ENCODE measurements around the gene ABCA4. TPM values are rescaled to one million over a fixed set of nuclear protein-coding genes. Genes with fewer than 3 reads are reported as not detected.
A peak's percentile ranks its signal among the peaks of the same experiment; 100 is the strongest.

The ABCA4 gene
- total RNA-seq, 1 experiment from 2014 or later: not detected

- H3K4me1 ChIP-seq (ENCODE audit: low read length): no peaks in the 10 kb centered on the region
- no peak overlapping the region for H3K9ac ChIP-seq (ENCODE audit: low read length)
- H3K36me3 ChIP-seq (ENCODE audit: insufficient read depth, low read length): no peaks in the 10 kb centered on the region
- H3K4me3 ChIP-seq (ENCODE audit: low read length): no peak overlapping the region
- H3K4me2 ChIP-seq (ENCODE audit: low read depth, low read length, poor library complexity, severe bottlenecking): no peak overlapping the region
- no peaks in the 10 kb centered on the region for H3K27me3 ChIP-seq (ENCODE audit: low read length)
- no peaks in the 10 kb centered on the region for H3K79me2 ChIP-seq (ENCODE audit: low read length)
- no peak overlapping the region for H3K27ac ChIP-seq (ENCODE audit: low read length)
- H3K9me3 ChIP-seq (ENCODE audit: low read length): no peaks in the 10 kb centered on the region
- H2AFZ ChIP-seq (ENCODE audit: low read length): no peak overlapping the region
- no peak for DNase-seq
- no peaks in the 10 kb centered on the region for H4K20me1 ChIP-seq (ENCODE audit: insufficient read depth, low read depth, low read length)
- H3K9me2 ChIP-seq (replicated peaks; ENCODE audit: insufficient read depth, low read length): no peaks in the 10 kb centered on the region
Measured at GRCh38 chr1:94042388-94042787, 78.6 kb downstream of the ABCA4 start.

DNA sequence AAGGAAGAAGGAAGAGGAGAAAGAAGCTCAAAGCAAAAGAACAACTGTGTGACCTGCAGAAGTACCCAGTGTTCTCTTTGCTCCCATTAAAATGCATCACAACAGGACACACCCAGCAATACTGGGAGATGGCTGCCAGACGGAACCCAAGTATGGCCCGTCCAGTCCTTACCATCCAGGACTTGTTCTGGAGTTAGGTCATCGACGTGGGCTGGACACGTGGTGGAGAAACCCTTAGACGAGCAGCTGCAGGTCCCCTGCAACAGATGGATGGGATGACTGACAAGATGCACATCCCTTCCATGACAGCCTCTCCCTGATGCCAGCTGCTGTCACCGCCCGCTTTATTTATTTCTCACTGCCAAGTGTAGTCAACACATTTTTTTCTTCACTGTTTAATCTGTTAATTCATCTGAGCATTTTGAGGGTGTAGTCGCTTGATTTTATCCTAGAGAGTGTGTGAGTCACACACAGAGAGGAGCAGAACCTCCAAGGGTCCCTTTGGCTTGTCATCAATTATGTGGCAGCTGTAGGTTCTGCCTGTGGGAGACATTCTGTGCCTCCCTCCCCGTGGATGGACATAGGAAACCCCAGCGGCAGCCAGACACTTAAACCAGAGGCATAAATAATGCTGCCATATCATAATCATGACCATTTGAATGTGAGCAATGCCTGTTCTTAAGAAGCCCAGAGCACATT is 80.9 kb downstream of the ABCA4 start:
- H3K4me2 ChIP-seq (ENCODE audit: low read depth, low read length, poor library complexity, severe bottlenecking): no peak overlapping the region
- H3K9me3 ChIP-seq (ENCODE audit: low read length): no peaks in the 10 kb centered on the region

DNA sequence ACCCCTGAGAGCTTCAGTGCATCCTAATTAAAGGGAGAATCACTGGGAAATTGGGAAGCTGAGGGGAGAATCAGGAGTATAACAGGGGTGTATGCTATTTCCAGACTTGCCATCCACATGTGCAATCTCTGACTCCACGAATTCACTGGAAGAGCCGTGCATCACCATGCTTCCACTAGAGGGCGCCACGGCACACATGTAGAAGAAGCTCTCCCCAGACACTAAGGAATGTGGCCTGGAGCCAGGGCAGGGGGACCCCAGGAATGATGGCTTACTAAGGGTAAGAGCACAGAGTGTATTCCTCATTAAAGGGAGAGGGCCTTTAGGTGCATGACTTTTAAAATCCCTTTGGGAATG is 81.5 kb downstream of the ABCA4 start:
- H2AFZ ChIP-seq (ENCODE audit: low read length): no peak overlapping the region
- no peaks in the 10 kb centered on the region for H3K36me3 ChIP-seq (ENCODE audit: insufficient read depth, low read length)
- H3K27ac ChIP-seq (ENCODE audit: low read length): no peak overlapping the region
- no peaks in the 10 kb centered on the region for H3K9me2 ChIP-seq (replicated peaks; ENCODE audit: insufficient read depth, low read length)
- H3K27me3 ChIP-seq (ENCODE audit: low read length): no peaks in the 10 kb centered on the region
- no peak overlapping the region for H3K9ac ChIP-seq (ENCODE audit: low read length)
- H3K79me2 ChIP-seq (ENCODE audit: low read length): no peaks in the 10 kb centered on the region
- no peak overlapping the region for H3K4me2 ChIP-seq (ENCODE audit: low read depth, low read length, poor library complexity, severe bottlenecking)
- peaks cover 6% of the 10 kb centered on the region for H3K4me1 ChIP-seq (ENCODE audit: low read length)
- no peak overlapping the region for H3K4me3 ChIP-seq (ENCODE audit: low read length)
- peak; percentile 82 for DNase-seq
- no peaks in the 10 kb centered on the region for H4K20me1 ChIP-seq (ENCODE audit: insufficient read depth, low read depth, low read length)
- H3K9me3 ChIP-seq (ENCODE audit: low read length): no peaks in the 10 kb centered on the region

More for the DNA sequence above, 80.9 kb downstream of the ABCA4 start:
- H3K27ac ChIP-seq (ENCODE audit: low read length): no peak overlapping the region
- no peak overlapping the region for H3K4me3 ChIP-seq (ENCODE audit: low read length)
- no peaks in the 10 kb centered on the region for H4K20me1 ChIP-seq (ENCODE audit: insufficient read depth, low read depth, low read length)
- no peak overlapping the region for H3K9ac ChIP-seq (ENCODE audit: low read length)
- H3K36me3 ChIP-seq (ENCODE audit: insufficient read depth, low read length): no peaks in the 10 kb centered on the region
- peaks cover 6% of the 10 kb centered on the region for H3K4me1 ChIP-seq (ENCODE audit: low read length)
- H3K79me2 ChIP-seq (ENCODE audit: low read length): no peaks in the 10 kb centered on the region
- H2AFZ ChIP-seq (ENCODE audit: low read length): no peak overlapping the region
- no peaks in the 10 kb centered on the region for H3K9me2 ChIP-seq (replicated peaks; ENCODE audit: insufficient read depth, low read length)
- H3K27me3 ChIP-seq (ENCODE audit: low read length): no peaks in the 10 kb centered on the region
- no peak for DNase-seq

DNA sequence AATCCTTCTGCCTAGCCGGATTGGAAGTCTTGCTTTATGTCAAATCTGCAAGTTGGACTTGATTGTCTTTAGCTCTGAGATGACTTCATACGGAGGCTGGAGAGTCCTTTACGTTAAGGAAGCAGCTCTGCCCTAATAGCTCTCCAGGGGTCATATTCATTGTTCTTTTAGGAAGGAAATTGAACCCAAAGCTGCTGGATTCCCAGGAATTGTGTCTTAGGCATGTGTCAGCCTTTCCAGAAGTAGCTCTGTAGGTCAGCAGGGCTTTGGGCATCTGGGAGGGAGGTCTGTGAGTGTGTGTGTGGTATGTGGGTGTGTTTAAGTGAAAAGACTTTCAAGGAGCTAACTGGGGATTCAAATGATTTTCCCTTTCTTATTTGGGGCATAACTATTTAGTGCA is 82.4 kb downstream of the ABCA4 start:
- H3K36me3 ChIP-seq (ENCODE audit: insufficient read depth, low read length): no peaks in the 10 kb centered on the region
- no peak overlapping the region for H2AFZ ChIP-seq (ENCODE audit: low read length)
- H3K4me3 ChIP-seq (ENCODE audit: low read length): no peak overlapping the region
- no peak overlapping the region for H3K4me2 ChIP-seq (ENCODE audit: low read depth, low read length, poor library complexity, severe bottlenecking)
- peaks cover 6% of the 10 kb centered on the region for H3K4me1 ChIP-seq (ENCODE audit: low read length)
- no peaks in the 10 kb centered on the region for H3K9me3 ChIP-seq (ENCODE audit: low read length)
- H3K9ac ChIP-seq (ENCODE audit: low read length): no peak overlapping the region
- H3K27me3 ChIP-seq (ENCODE audit: low read length): no peaks in the 10 kb centered on the region
- DNase-seq: no peak
- H3K9me2 ChIP-seq (replicated peaks; ENCODE audit: insufficient read depth, low read length): no peaks in the 10 kb centered on the region
- no peak overlapping the region for H3K27ac ChIP-seq (ENCODE audit: low read length)
- no peaks in the 10 kb centered on the region for H4K20me1 ChIP-seq (ENCODE audit: insufficient read depth, low read depth, low read length)
- no peaks in the 10 kb centered on the region for H3K79me2 ChIP-seq (ENCODE audit: low read length)

GRCh38 chr1:94037392-94038229 is 83.3 kb downstream of the ABCA4 start:
- Histone ChIP-seq H3K4me2 (ENCODE audit: low read depth, low read length, poor library complexity, severe bottlenecking) (no peak overlapping the region), H3K9me3 (ENCODE audit: low read length) (no peaks in the 10 kb centered on the region), H3K27me3 (ENCODE audit: low read length) (no peaks in the 10 kb centered on the region), H3K27ac (ENCODE audit: low read length) (no peak overlapping the region), H3K79me2 (ENCODE audit: low read length) (no peaks in the 10 kb centered on the region), H3K9me2 (replicated peaks; ENCODE audit: insufficient read depth, low read length) (no peaks in the 10 kb centered on the region), H3K9ac (ENCODE audit: low read length) (no peak overlapping the region), H4K20me1 (ENCODE audit: insufficient read depth, low read depth, low read length) (no peaks in the 10 kb centered on the region), H3K4me1 (ENCODE audit: low read length) (peaks cover 6% of the 10 kb centered on the region), H3K36me3 (ENCODE audit: insufficient read depth, low read length) (no peaks in the 10 kb centered on the region), H2AFZ (ENCODE audit: low read length) (no peak overlapping the region), H3K4me3 (ENCODE audit: low read length) (no peak overlapping the region)
- no peak for DNase-seq

DNA sequence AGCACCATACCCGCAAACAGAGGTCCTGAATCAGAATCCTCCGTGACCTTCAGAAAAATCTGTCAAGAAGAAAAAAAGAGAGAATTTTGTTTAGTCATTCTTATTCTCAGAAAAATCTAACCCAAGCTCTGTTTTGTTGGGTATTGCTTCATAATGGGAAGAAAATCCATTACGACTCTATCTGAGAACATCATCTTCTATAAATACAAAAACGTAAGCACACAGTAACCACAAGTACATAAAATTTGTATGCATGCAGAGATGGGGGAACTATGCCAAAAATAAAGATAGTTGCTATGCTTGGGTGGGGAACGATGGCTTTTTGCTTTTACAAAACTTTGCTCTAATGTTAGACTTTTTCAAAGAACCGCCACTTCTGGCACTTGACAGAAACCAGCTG is 84.2 kb downstream of the ABCA4 start:
- Histone ChIP-seq H3K36me3 (ENCODE audit: insufficient read depth, low read length) (no peaks in the 10 kb centered on the region), H3K9me3 (ENCODE audit: low read length) (no peaks in the 10 kb centered on the region)

GRCh38 chr1:94033849-94034248 is 87.1 kb downstream of the ABCA4 start:
- no peak overlapping the region for H3K4me2 ChIP-seq (ENCODE audit: low read depth, low read length, poor library complexity, severe bottlenecking)
- H3K9me3 ChIP-seq (ENCODE audit: low read length): no peaks in the 10 kb centered on the region
- no peak overlapping the region for H3K4me3 ChIP-seq (ENCODE audit: low read length)
- DNase-seq: no peak
- H2AFZ ChIP-seq (ENCODE audit: low read length): no peak overlapping the region
- H3K27me3 ChIP-seq (ENCODE audit: low read length): no peaks in the 10 kb centered on the region
- H3K36me3 ChIP-seq (ENCODE audit: insufficient read depth, low read length): no peaks in the 10 kb centered on the region
- H3K79me2 ChIP-seq (ENCODE audit: low read length): no peaks in the 10 kb centered on the region
- peaks cover 6% of the 10 kb centered on the region for H3K4me1 ChIP-seq (ENCODE audit: low read length)
- no peaks in the 10 kb centered on the region for H3K9me2 ChIP-seq (replicated peaks; ENCODE audit: insufficient read depth, low read length)
- no peaks in the 10 kb centered on the region for H4K20me1 ChIP-seq (ENCODE audit: insufficient read depth, low read depth, low read length)
- H3K27ac ChIP-seq (ENCODE audit: low read length): no peak overlapping the region
- H3K9ac ChIP-seq (ENCODE audit: low read length): no peak overlapping the region

More for the DNA sequence above, 84.2 kb downstream of the ABCA4 start:
- no peak for DNase-seq
- H2AFZ ChIP-seq (ENCODE audit: low read length): no peak overlapping the region
- H4K20me1 ChIP-seq (ENCODE audit: insufficient read depth, low read depth, low read length): no peaks in the 10 kb centered on the region
- H3K9ac ChIP-seq (ENCODE audit: low read length): no peak overlapping the region
- H3K27me3 ChIP-seq (ENCODE audit: low read length): no peaks in the 10 kb centered on the region
- H3K4me2 ChIP-seq (ENCODE audit: low read depth, low read length, poor library complexity, severe bottlenecking): no peak overlapping the region
- no peak overlapping the region for H3K4me3 ChIP-seq (ENCODE audit: low read length)
- H3K27ac ChIP-seq (ENCODE audit: low read length): no peak overlapping the region
- H3K9me2 ChIP-seq (replicated peaks; ENCODE audit: insufficient read depth, low read length): no peaks in the 10 kb centered on the region
- H3K79me2 ChIP-seq (ENCODE audit: low read length): no peaks in the 10 kb centered on the region
- H3K4me1 ChIP-seq (ENCODE audit: low read length): peaks cover 6% of the 10 kb centered on the region

- Histone ChIP-seq H3K9me2 (replicated peaks; ENCODE audit: insufficient read depth, low read length) (no peaks in the 10 kb centered on the region), H4K20me1 (ENCODE audit: insufficient read depth, low read depth, low read length) (no peaks in the 10 kb centered on the region), H3K27me3 (ENCODE audit: low read length) (no peaks in the 10 kb centered on the region), H3K4me1 (ENCODE audit: low read length) (peaks cover 6% of the 10 kb centered on the region), H3K4me2 (ENCODE audit: low read depth, low read length, poor library complexity, severe bottlenecking) (no peak overlapping the region), H3K27ac (ENCODE audit: low read length) (no peak overlapping the region), H3K36me3 (ENCODE audit: insufficient read depth, low read length) (no peaks in the 10 kb centered on the region), H3K4me3 (ENCODE audit: low read length) (no peak overlapping the region), H3K9me3 (ENCODE audit: low read length) (no peaks in the 10 kb centered on the region), H3K9ac (ENCODE audit: low read length) (no peak overlapping the region), H3K79me2 (ENCODE audit: low read length) (no peaks in the 10 kb centered on the region), H2AFZ (ENCODE audit: low read length) (no peak overlapping the region)
- DNase-seq: no peak
Measured at GRCh38 chr1:94032637-94033036, 88.3 kb downstream of the ABCA4 start.

Data from Karpas-422 (cell line).